ENCODE results near the gene HIPK4.

Gene HIPK4

DNA sequence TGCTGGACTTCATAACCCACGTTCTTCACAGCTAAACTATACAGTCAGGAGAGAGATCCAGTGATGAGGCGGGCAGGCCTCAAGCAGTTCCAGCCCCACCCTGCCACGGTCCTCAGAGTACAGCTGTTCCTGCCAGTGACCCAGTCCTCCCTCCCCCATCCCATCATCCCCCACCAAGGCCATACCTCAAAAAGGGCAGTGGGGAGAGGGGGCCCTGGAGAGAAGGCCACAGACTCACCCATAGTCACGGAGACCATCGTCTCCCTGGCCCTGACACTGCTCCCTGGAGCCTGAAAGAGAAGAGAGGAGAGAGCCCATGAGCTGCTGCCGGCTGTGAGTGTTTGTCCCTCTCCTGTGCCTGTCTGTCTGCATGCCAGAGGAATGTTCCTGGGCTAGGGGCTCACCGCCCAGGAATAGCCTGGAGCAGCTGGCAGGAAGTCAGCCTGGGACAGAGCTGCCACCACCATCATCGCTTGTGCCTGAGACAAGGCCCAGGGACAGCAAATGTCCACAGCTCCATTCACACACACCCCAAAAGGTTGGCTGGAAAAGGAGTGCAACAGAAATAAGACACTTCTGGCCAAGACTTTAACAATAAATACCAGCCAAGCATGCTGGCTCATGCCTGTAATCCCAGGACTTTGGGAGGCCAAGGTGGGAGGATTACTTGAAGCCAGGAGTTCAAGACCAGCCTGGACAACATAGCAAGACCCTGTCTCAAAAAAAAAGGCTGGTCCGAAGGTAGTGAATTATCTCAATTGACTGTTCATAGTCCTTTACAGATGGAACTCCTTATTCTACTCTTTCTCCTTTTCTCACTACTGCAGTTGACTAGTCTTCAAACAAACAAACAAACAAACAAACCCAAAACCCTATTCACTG lies 48.1 kb downstream of the HIPK4 start:
- Histone ChIP-seq H3K27me3 (replicated peaks; ENCODE audit: control insufficient read depth, insufficient read depth, low read length) (no peaks in the 10 kb centered on the region), H3K4me3 (replicated peaks; ENCODE audit: low read depth, low read length) (no peak overlapping the region), H3K36me3 (ENCODE audit: control insufficient read depth, insufficient read depth, low read length) (peaks cover 3% of the 10 kb centered on the region)
- TF ChIP-seq, protein P1, sequence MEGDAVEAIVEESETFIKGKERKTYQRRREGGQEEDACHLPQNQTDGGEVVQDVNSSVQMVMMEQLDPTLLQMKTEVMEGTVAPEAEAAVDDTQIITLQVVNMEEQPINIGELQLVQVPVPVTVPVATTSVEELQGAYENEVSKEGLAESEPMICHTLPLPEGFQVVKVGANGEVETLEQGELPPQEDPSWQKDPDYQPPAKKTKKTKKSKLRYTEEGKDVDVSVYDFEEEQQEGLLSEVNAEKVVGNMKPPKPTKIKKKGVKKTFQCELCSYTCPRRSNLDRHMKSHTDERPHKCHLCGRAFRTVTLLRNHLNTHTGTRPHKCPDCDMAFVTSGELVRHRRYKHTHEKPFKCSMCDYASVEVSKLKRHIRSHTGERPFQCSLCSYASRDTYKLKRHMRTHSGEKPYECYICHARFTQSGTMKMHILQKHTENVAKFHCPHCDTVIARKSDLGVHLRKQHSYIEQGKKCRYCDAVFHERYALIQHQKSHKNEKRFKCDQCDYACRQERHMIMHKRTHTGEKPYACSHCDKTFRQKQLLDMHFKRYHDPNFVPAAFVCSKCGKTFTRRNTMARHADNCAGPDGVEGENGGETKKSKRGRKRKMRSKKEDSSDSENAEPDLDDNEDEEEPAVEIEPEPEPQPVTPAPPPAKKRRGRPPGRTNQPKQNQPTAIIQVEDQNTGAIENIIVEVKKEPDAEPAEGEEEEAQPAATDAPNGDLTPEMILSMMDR (IDR thresholded peaks at IDR 0.05; ENCODE audit: insufficient read depth, low read length, poor library complexity, severe bottlenecking): no peak
- DNase-seq (ENCODE audit: extremely low read depth, insufficient read length): no peak

DNA sequence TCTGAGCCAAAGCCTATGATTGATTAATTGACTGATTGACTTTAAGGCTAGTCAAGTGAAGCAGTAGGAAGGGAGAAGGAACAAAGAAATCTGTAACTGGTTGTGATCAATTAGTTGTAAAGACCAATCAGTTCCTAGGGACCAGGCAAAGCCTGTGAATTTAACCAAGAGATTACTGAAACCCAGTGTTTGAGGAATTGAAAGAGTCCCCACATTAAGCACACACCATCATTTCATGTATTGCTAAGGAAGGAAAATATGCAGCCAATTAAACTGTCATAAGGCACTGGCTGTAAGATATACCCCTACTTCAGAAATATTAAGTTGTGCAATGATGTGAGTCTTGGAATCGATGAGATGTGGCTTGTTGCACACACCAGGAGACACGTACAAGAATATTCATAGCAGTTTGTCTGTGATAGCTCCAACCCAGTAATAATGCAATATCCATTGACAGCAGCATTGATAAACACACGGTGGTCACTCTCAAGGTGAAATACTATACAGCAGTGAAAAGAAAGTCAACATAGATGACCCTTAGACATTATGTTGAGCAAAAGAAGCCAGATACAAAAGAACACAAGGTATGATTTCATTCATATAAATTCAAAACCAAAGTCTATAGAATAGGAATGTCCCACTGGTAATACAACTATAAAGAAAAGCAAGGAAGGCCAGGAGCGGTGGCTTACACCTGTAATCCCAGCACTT lies 50.8 kb downstream of the HIPK4 start:
- Histone ChIP-seq H3K27me3 (replicated peaks; ENCODE audit: control insufficient read depth, insufficient read depth, low read length) (no peaks in the 10 kb centered on the region), H3K4me3 (replicated peaks; ENCODE audit: low read depth, low read length) (no peak overlapping the region), H3K36me3 (ENCODE audit: control insufficient read depth, insufficient read depth, low read length) (peaks cover 13% of the 10 kb centered on the region)
- TF ChIP-seq, protein P1 (IDR thresholded peaks at IDR 0.05; ENCODE audit: insufficient read depth, low read length, poor library complexity, severe bottlenecking): no peak
- DNase-seq (ENCODE audit: extremely low read depth, insufficient read length): no peak

DNA sequence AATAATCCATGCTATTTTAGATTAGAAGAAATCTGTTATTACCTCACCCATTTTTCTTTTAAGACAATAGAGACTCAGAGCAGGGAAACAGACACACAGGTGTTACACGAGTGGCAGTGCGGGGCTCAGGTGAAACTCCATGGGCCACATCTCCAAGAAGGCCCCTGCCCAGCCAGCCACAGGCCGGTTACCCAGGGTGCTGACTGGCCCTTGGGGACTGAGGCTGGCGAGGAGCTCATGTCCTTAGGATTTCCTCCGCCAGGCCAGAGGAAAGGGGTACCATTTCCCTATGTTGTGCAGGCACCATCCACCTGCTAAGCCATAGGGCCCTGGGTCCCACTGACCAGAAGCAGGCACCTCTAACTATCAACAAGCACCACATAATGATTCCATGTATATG lies 52.4 kb downstream of the HIPK4 start:
- Histone ChIP-seq H3K4me3 (replicated peaks; ENCODE audit: low read depth, low read length) (no peak overlapping the region), H3K27me3 (replicated peaks; ENCODE audit: control insufficient read depth, insufficient read depth, low read length) (no peaks in the 10 kb centered on the region), H3K36me3 (ENCODE audit: control insufficient read depth, insufficient read depth, low read length) (peaks cover 17% of the 10 kb centered on the region)
- TF ChIP-seq, protein P1 (IDR thresholded peaks at IDR 0.05; ENCODE audit: insufficient read depth, low read length, poor library complexity, severe bottlenecking): no peak
- DNase-seq (ENCODE audit: extremely low read depth, insufficient read length): no peak

DNA sequence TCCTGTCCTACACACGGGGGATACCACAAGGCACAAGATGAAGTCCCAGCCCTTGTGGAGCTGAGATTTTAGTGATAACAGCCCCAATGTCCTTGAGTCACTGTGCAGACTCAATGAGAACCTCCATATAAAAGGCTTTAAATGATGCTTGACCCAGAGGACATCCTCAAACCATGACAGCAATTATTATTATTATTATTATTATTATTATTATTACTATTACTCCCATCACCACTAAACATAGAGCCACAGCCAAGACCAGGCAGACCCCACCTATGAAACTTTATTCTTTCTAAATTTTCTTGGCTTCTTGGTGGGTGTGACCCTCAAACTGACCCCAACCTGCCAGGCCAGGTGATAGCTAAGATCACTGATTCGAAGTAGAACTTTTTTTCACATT lies 52.9 kb downstream of the HIPK4 start:
- peaks cover 15% of the 10 kb centered on the region for H3K36me3 ChIP-seq (ENCODE audit: control insufficient read depth, insufficient read depth, low read length)
- TF ChIP-seq, protein P1 (IDR thresholded peaks at IDR 0.05; ENCODE audit: insufficient read depth, low read length, poor library complexity, severe bottlenecking): no peak

DNA sequence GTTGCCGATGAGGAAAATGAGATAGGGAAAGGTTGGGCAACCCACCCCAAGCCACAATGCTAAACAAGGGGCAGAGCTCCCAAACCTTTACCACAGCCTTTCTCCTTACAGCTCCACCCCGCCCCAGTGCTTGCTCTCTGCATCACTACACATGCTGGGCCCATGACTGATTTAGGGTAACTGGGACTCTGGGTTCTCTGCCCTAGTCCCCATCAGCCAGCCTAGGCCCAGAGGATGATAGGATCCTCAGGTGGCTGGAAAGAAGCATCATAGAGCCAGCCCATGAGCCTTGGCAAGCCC lies 53.4 kb downstream of the HIPK4 start:
- TF ChIP-seq, protein P1 (IDR thresholded peaks at IDR 0.05; ENCODE audit: insufficient read depth, low read length, poor library complexity, severe bottlenecking): no peak
- Histone ChIP-seq H3K27me3 (replicated peaks; ENCODE audit: control insufficient read depth, insufficient read depth, low read length) (no peaks in the 10 kb centered on the region), H3K4me3 (replicated peaks; ENCODE audit: low read depth, low read length) (no peak overlapping the region), H3K36me3 (ENCODE audit: control insufficient read depth, insufficient read depth, low read length) (peaks cover 15% of the 10 kb centered on the region)
- no peak for DNase-seq (ENCODE audit: extremely low read depth, insufficient read length)

More for the DNA sequence above, 52.9 kb downstream of the HIPK4 start:
- no peak for DNase-seq (ENCODE audit: extremely low read depth, insufficient read length)
- H3K27me3 ChIP-seq (replicated peaks; ENCODE audit: control insufficient read depth, insufficient read depth, low read length): no peaks in the 10 kb centered on the region
- H3K4me3 ChIP-seq (replicated peaks; ENCODE audit: low read depth, low read length): no peak overlapping the region
